Renal pelvis (tissue), 4 donors: ENCODE data around the gene CXCL12. TPM values are rescaled to one million over a fixed set of nuclear protein-coding genes. Genes with fewer than 3 reads are reported as not detected.
A peak's percentile ranks its signal among the peaks of the same experiment; 100 is the strongest.

Experiments used
- DNase-seq: peaks from one replicate; pipeline ENCODE4 v3.0.0-alpha.2; 2013
- polyA plus RNA-seq, 3 donors: library from polyadenylated mRNA; unstranded; fragments of 120-200 nt; gene quantifications; one replicate each; pipeline ENCODE4 v1.2.1, GENCODE V29; 2013; ENCODE audit not compliant: insufficient read length in 3 of 3

Gene CXCL12
- polyA plus RNA-seq, 3 donors = 284 to 373 (median 364) TPM

DNA sequence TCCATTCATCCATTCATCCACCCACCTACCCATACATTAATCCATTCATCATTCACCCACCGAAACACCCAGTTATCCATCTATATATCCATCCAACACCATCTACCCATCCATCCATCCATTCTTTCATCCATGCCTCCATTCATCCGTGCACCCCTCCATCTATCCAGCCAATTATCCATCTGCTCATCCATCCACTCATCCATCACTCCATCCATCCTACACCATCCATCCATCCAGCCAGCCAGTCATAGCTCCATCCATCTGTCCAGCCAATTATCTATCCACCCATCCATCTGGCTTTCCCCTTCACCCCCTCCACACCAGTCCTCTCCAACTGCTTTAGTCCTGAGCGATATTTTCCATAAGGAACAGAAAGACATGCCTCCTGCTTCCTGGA is 7.5 kb upstream of the CXCL12 start:
- DNase-seq = no peak

DNA sequence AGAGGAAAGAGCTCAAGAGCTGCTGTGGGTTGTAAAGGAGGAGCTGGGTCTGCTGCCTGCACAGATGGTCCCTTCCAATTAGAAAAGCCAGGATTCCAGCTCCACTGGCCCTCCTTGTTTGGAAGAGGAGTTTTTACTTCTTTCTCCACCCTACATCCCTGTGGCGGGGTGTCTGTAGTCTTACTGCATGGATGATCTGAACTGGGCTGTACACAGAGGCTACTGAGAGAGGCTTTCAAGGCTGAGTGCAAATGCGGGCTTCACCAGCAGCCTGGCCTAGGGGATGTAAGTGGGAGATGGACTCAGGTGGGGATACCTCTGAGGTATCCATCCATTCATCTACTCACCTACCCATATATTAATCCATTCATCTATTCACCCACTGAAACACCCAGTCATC is 7.1 kb upstream of the CXCL12 start:
- DNase-seq = no peak

DNA sequence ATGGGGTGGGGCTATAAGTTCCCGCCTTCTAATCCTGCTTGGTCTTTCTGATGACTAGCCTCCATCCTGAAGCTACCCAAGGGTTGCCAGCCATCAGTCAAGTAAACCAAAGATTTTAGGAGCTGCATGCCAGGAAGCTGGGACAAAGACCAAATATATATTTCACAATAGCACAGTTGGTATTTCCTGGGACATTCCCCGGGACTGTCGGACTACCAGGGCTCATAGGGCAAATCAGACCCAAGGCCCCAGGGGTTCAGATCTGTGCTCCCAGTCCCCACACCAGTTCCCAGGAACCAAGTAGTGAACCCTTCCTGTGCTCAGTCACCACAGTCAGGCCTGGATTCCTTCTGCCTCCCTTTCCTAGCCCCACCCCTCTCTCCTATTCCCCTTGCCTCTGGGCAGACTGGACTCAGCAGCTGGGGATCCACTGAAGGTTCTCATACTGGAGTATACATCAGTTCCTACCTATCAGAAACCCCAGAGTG is 5.7 kb upstream of the CXCL12 start:
- DNase-seq = no peak

DNA sequence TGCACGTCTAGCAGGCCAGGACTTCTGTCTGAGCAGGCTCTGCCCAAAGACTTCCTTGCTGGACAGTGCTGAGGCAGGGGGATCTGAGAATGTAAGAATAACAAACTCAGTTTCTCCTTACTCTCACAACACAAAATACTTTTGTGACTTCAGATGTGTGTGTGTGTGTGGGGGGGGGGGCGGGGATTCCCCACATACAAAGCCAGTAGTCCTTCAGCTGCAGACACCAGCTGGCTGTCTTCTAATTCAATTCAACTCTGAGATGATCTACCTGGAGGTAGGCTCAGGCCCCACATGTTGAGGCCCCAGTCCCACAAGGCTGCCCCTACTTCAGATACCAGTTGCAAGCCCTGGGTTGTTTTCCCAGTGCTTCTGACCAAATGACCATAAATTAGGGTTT is 4.7 kb upstream of the CXCL12 start:
- DNase-seq = no peak

DNA sequence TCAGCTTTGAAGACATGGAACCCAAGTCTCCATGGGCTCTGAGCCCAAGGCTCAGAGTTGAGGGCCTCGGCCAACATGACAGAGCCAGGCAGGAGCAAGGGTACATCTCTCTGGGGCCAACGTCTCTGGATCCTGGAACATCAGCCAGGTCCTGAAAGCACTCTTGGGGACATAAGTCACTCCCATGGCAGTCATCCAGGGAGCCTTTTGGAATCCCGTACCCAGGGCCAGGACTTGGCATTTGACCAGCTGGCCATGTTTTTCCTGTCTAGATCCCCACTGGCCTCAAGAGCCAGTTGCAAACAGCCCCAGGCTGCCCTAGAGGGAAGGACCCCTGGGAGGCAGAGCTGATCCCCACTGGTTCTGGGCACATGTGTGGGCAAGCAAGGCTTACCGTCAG is 4.3 kb upstream of the CXCL12 start:
- no peak for DNase-seq

DNA sequence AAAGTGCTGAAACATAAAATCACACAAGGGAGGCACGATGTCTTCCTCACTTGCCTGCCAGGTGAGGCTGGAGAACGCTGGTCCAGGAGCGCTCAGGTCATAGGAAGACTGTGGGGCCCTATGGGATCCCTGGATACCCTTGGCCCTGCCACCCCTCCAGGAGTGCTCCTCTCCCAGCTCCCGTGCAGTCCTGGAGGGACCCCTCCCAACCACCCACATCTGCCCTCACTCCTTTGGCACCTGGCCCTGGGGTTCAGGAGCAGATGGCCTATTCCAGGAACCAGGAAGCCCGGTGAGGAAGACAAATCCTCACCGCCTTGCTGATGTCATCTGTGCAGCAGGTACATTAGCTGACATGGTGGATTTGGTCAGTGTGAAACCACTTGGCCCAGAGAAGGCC is 3.7 kb upstream of the CXCL12 start:
- DNase-seq = no peak

DNA sequence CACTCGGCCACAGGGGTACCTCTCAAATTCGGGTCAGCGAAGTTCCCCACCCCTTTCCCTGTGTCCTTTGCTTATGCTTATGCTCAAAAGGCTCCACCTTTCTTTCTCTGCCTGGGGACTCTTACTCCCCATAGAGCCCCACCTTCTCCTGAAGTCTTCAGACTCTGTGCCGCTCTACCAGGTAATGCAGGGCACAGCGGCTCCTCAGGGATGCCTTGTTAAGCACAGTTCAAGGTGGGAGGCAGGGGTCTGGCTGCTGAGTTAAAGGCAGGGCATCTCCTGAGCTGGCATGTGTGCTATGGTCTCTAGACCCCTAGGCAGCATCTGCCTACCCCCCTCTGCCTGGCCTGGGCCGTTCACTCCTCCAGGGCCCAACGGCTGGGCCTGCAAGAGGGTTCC is 3.0 kb upstream of the CXCL12 start:
- no peak for DNase-seq

DNA sequence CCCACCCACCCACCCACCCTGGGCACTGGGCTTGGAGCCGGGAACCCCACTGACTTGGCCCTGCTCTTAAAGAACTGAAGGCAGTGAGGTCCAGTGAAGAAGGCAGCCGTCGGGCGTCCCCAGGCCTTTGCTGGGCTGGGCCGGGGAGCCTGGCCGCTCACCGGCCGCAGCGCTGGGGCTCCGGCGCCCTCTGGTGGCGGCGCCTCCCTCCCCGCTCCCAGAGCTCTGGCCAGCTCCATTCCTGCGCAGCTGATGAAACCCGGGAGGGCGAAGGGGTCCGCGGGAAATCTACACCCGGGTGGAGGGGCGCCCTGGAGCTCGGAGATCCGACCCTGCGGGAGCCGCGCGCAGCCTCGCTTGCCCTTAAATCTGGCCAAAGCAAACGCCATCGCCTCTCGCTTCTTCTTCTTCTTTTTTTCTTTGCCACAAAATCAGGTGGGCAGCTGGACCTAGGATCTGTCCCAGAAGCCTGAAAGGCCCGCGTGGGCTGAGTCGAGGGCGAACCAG is 1.7 kb upstream of the CXCL12 start:
- DNase-seq = peak; percentile 77

DNA sequence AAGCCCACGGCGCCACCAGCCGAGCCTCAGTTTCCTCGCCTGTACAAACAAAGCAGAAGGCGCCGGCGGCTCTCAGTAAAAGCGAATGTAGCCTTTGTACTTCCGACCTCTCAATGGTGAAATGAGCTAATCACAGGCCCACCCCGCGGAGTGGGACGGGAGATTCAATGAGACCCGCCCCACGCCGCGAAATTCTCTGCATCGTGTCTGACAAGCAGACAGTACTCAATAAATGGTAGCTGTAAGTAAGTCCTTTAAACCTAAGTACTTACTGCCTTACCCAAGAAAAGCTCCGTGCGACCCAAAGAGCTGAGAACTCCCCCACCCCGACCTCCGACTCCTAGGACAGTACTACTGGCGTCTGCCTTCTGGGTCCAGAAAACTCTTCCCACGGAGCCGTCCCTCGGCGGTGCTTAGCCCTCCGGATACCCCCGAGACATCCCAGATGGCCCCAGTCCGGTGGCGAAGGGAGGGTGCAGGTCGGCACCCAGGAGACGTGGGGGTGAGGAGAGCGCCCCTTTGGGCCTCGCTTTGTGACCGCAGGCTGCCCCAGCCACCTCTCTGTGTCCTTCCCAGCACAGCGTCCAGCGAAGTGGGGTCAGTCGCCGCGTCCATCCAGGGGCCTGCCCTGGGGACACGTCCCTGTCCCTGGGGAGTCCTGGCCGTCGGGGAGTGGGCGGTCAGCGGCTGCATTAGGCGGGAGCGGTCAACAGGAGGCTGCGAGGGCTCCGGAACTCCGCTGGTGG is 972 bp upstream of the CXCL12 start:
- no peak for DNase-seq

DNA sequence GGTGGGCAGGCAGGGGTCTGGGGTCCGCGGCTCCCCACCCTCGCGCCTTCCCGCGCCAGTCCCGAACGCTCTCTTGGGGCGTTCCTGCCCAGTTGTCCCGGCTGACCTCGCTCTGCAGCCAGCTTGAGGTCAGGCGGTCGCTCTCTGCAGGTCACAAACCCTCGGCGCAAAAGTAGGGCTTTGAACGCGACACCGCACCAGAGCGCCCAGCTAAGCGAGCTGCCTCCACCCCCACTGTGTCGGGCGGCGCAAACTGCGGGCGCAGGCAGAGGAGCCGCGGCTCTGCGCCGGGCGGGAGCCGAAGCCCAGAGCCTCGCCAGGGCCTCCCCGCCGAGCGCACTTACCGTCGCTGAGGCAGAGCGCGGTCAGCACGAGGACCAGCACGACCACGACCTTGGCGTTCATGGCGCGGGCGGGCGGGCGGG is 284 bp downstream of the CXCL12 start:
- no peak for DNase-seq

DNA sequence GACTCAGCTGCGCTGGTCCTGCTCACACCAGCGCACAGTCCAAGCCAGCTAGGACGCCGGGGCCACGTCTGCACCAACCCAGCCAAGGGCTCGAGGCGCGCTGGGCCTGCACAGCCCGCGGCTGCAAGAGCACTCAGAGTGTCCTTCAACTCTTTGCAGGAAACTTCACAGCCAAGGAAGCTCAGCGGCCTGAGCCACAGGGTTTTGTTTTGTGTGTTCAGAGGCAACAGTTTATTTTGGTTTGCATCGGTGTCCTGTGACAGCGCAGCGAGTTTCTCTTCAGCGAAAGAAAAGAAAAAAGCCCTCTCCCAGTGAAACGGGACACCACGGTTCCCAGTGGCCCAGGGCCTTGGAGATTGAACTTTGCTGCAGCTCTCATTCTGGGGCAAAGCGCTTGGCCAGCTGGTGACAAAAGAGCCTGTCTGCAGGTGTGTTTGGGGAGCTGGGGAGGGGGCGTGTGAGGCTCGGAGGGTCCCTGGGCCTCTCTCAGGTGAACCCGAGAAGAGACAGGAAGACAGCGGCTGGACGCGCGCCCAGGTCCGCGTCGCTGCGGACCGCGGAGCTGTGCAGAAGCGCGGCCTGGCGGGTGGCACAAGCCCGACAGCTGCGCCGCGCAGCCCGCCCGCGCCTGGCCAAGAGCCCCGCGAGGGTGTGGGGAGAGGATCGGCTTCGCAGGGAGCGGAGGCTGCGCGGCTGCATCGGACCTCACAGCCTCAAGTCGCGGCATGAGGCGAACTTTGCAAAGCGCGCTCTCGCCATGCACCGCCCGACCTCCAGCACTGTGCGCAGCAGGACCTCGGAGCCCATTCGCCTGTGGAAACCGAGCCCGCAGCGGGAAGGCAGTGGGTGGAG is 922 bp downstream of the CXCL12 start:
- peak; percentile 54 for DNase-seq

DNA sequence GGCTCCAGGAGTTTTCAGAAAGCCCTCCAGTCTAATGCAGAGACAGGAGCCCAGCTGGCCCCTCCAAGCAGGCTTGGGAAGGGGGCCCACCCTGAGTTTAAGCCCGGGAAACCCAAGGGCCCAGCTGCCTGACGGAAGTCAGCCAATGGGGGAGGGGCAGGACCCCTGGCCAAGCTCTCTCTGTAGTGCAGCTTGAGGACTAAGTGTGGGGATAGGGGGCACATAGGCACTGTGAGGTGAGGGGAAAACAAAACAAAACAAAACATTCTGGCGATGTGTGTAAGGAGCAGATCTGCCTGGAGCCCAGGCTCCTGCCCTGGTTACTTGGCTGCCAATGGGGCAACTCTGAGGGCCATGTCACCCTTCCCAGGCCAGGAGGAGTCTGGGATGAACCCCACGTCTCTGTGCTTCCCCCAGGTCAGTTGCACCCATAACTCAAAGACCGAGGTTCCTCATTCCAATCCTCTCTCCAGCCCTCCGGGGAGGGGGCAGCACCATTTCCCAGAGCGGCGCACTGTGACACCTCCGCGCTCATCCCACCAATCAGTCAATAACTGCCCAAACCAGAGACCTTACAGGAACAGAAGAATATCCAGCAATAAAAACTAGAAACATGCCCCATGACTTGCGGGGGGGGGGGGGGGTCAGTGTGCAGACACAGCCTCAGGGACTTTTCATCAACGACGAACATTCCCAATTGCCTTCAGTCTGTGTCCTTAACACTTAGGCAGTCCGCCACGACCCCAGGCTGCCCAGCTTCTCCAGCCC is 1.7 kb downstream of the CXCL12 start:
- DNase-seq = no peak

DNA sequence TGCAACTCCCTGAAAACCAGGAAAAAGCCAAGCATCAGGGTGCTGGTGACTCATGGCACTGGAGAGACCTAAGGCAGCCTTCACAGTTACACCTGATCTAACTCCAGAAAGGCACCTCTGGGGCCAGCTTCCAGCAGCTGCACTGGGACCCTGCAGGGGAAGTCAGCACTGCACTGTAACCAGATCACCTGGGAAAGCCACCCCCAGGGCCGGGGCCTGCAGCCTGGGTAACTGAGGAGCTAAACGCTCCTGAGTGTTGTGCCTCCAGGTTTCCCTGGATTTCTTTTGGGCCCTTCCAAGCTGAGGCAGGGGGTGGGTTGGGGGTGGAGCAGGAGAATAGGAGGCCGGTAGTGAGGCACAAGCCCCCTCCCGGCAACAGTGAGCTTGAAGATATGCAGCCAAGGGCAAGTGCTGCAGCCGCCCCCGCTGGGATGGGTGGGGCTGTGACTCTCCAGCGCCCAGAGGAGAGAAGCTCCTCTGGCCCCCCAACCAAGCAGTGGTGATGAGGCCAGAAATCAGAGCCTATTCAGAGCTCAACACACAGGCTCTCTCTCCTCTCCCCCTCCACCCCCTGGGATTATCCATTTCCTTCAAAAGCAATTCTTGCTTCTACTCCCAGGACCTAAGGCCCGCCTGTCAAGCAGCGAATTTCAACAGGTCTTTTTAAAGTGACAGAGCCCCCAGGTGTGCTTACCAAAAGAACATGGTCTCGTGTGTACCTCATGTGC is 2.6 kb downstream of the CXCL12 start:
- no peak for DNase-seq

DNA sequence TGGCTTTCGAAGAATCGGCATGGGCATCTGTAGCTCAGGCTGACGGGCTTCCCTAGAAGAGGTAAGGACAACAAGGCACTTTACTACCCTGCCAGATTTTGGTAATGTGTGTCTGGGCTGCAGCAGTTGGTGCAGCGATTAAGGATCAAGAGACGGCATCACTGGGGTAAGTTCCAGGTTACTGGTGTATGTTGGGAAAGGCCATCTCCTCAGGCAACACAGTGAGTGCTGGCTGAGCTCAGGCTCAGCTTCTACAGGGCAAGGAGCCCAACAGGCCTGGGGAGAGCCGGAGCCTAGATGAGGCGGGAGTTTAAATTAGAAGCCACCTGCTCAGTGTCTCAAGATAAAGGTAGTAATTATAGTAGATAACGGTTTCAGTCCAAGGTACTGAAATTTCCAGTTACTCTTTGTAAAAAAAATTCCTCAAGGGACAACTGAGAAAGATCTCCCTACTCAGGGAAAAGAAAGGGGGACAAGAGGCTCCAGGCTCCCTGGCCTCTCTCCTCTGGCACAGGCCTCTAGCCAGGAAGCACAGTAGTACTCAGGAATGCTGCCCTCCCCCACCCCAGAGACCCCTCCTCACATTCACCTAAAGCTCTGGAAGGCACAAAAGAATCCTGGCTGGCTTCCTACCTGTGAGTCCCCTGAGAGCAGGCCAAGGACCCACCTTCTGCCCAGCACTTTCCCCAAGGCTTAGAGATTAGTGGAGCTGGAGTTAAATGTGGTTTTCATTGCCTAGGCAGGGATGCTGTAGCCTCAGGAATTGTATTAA is 3.9 kb downstream of the CXCL12 start:
- no peak for DNase-seq

DNA sequence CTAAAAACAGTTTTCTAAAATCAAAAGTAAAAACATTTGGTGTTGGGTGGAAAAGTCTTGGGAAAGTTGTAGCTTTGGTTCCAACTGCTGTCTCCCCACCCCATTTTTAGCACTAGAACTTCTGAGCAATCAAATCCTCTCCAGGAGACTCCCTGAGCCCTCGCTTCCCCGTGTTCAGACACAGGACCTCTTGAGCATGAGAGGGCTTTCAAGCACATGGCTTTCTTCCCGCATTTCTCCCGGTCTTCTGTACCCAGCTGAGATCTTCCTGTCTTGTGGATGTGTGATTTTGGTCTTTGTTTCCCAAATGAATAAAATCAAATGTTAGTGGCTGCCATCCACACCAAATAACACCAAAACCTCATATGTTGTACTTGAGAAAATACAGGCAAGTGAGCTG is 5.0 kb downstream of the CXCL12 start:
- no peak for DNase-seq

DNA sequence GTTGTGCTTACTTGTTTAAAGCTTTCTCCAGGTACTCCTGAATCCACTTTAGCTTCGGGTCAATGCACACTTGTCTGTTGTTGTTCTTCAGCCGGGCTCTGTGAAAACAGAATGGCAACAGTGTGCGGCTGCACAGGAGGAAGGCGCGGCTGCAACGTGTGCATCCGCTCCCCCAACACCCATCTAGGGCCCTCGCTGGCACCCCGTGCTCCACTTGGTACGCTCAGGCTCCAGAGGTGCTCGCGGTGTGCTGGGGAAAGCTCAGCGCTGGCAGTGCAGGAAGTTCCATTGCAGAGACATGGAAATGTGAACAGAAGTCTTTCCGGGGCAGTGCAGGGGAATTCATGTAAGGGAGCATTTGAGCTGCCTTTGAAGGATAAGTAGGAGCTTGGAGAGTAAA is 6.3 kb downstream of the CXCL12 start:
- DNase-seq = no peak

DNA sequence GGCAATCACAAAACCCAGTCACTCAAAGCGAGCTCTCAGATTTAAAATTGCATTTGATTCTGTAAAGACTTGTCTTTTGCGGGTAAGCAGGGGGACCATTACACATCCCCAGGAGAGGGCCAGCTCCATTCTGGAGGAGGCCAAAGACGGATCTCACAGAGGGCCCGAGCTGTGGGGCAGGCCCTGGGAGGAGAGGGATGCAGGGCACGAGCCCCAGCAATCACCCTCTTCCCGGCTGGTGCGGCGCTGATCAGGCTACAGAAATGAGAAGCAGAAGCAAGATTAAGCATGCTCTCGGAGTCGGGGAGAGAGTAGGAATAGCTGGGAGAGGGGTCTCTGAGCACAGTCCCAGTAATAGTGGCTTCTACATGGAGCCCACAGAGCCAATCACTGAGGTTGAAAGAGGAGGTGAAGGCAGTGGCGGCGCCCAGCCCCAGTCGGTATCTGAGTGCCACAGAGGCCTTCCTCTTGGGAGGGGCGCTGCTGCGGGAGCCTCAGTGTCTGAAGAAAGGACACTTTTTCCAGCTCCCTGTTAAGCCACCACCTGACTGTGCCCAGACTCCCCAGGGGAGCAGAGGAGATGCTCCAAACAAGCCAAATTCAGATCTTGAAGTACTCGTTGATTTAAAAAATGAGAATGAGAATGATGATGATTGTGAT is 7.1 kb downstream of the CXCL12 start:
- no peak for DNase-seq

DNA sequence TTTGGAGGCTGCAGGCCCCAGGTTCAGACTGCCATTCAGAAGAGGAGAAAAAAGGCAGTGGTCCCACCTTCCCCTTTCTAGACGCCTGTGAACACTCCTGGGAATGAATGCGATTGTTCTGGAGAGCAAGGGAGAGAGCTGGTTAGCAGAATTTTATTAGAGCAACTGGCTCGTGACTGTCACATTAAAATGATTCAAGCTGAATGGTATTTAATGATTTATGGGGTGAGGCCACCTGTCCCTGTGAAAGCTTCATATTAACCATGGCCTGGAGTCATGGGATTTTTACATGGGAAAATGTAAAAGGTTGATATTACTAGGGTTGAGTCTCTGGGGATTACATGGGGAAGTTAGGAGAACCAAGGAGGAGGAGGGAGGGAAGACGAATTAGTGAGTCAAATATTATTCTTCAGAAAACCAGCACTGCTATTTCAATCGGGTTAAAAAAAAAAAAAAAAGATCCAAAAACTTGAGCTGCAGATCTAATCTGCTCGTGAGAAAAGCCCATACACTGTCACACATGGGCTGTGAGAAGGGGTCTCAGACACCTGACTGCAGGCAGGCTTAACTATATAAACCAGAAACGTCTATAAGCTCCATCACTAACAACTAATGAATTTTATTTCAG is 8.3 kb downstream of the CXCL12 start:
- no peak for DNase-seq

DNA sequence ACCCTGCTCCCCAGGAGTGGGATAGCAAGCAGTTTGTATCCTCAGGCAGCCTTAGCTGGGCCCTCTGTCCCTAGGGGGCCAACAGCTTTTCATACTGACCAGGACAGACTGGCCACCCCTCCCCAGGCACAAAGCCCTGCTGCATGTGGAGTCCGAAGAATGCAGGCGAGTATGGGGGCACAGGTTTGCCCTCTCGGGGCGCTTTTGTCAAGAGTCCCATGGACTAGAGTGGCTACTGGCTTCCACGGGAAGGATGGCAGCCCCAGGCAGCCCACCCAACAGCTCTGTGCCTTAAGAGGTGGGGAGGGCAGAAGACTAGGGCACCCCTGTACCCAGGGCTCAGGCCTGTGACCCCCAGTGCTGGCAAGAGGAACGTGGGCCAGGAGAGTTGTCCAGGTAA is 10.7 kb downstream of the CXCL12 start:
- DNase-seq = no peak
